DOHH2 (cell line): ENCODE measurements around the gene NKPD1.

Source experiments
- H3F3A ChIP-seq: fragments of 200-600 bp; sonication (generic), shearing (Covaris generic); 2 replicates; pipeline ENCODE4 v1.6.0; 2016; ENCODE audit warnings: antibody characterized with exemption, mild to moderate bottlenecking; ENCODE audit not compliant: control insufficient read depth, insufficient read depth
- H3K27ac ChIP-seq: fragments of 200-600 bp; sonication (generic); 2 replicates; pipeline ENCODE4 v1.5.1; 2014; ENCODE audit warnings: low read depth, mild to moderate bottlenecking, low read length, moderate library complexity
- H3K27me3 ChIP-seq: fragments of 200-600 bp; sonication (generic); 2 replicates; pipeline ENCODE4 v1.6.1; 2014; ENCODE audit warnings: mild to moderate bottlenecking, low read length, mixed read lengths; ENCODE audit not compliant: control insufficient read depth
- H3K36me3 ChIP-seq: fragments of 200-600 bp; sonication (generic); 2 replicates; pipeline ENCODE4 v1.6.1; 2014; ENCODE audit warnings: mild to moderate bottlenecking, low read length, moderate library complexity, mixed read lengths; ENCODE audit not compliant: control insufficient read depth
- H3K4me1 ChIP-seq: fragments of 200-600 bp; sonication (generic); 2 replicates; pipeline ENCODE4 v1.6.1; 2014; ENCODE audit warnings: mild to moderate bottlenecking, low read length, mixed read lengths; ENCODE audit not compliant: control insufficient read depth
- H3K4me2 ChIP-seq: fragments of 200-600 bp; sonication (generic); 2 replicates; pipeline ENCODE4 v1.6.0; 2014; ENCODE audit warnings: mild to moderate bottlenecking, low read length, moderate library complexity
- H3K4me3 ChIP-seq: fragments of 200-600 bp; sonication (generic); 2 replicates; pipeline ENCODE4 v1.5.1; 2014; ENCODE audit warnings: mild to moderate bottlenecking, low read length, mixed read lengths
- H3K79me2 ChIP-seq: fragments of 200-600 bp; sonication (generic); 2 replicates; pipeline ENCODE4 v1.6.1; 2014; ENCODE audit warnings: mild to moderate bottlenecking, low read length, mixed read lengths; ENCODE audit not compliant: control insufficient read depth
- H3K9me2 ChIP-seq: fragments of 200-600 bp; sonication (generic); replicated peaks from 2 replicates; pipeline ENCODE4 v1.6.1; 2014; ENCODE audit warnings: mild to moderate bottlenecking, low read length, mixed read lengths; ENCODE audit not compliant: control insufficient read depth
- H3K9me3 ChIP-seq: fragments of 200-600 bp; sonication (generic); 2 replicates; pipeline ENCODE4 v1.6.1; 2014; ENCODE audit warnings: antibody characterized with exemption, low read length, mixed read lengths; ENCODE audit not compliant: control insufficient read depth, insufficient read depth
- H4K20me1 ChIP-seq: fragments of 200-600 bp; sonication (generic); 2 replicates; pipeline ENCODE4 v1.6.0; 2014; ENCODE audit warnings: low read depth, mild to moderate bottlenecking, antibody characterized with exemption, low read length, moderate library complexity; ENCODE audit not compliant: control insufficient read depth, insufficient read depth
- CTCF ChIP-seq: fragments of 200-600 bp; sonication (generic); IDR thresholded peaks from one replicate; pipeline ENCODE4 v1.5.1; 2014; ENCODE audit warnings: antibody characterized with exemption, mild to moderate bottlenecking, low read depth, low read length; ENCODE audit not compliant: poor library complexity, severe bottlenecking
- EZH2phosphoT487 ChIP-seq: fragments of 200-600 bp; sonication (generic); IDR thresholded peaks from 2 replicates; pipeline ENCODE4 v1.6.1; 2017; ENCODE audit warnings: borderline replicate concordance, mild to moderate bottlenecking, antibody characterized with exemption, low read length, moderate library complexity, mixed read lengths

The NKPD1 gene

DNA sequence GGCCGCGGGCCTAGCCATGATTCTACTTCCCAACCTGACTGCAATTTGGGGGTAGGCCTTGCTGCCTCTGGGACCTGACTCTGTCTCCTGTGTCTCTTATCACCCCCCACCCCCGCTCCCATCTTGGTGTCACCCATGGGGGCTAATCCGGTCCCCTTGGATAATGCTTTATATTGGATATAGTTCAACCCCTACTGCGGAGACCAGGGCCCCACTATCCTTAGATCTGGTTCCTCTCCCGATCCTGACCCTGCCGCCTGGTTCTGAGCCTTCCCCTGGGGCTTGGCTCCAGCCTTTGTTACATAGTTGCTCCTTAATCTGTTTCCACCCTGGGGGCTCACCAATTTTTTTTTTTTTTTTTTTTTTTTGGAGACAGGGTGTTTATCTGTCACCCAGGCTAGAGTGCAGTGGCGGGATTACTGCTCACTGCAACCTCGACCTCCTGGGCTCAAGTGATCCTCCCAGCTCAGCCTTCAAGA lies 19.1 kb upstream of the NKPD1 start:
- Histone ChIP-seq H3K79me2 (peaks cover 52% of the 10 kb centered on the region), H3K4me2 (peak overlapping the region; percentile 96), H3K9me3 (no peaks in the 10 kb centered on the region), H3K36me3 (peaks cover 17% of the 10 kb centered on the region), H3K4me3 (peak overlapping the region; percentile 100), H3K9me2 (no peaks in the 10 kb centered on the region), H4K20me1 (no peaks in the 10 kb centered on the region; the same call in 1 of the 2 replicates), H3K27me3 (no peaks in the 10 kb centered on the region), H3K27ac (no peak overlapping the region), H3K4me1 (peaks cover 25% of the 10 kb centered on the region), H3F3A (no peaks in the 10 kb centered on the region)
- TF ChIP-seq CTCF (no peak), EZH2phosphoT487 (no peak)

- TF ChIP-seq CTCF: no peak
- no peak for TF ChIP-seq EZH2phosphoT487
- peak overlapping the region; percentile 68 for H3K27ac ChIP-seq
- peaks cover 25% of the 10 kb centered on the region for H3K4me1 ChIP-seq
- peaks cover 55% of the 10 kb centered on the region for H3K79me2 ChIP-seq
- no peaks in the 10 kb centered on the region for H3F3A ChIP-seq
- H3K4me2 ChIP-seq: peak overlapping the region; percentile 96
- no peaks in the 10 kb centered on the region for H3K9me3 ChIP-seq
- H3K36me3 ChIP-seq: peaks cover 17% of the 10 kb centered on the region
- no peaks in the 10 kb centered on the region; the same call in 1 of the 2 replicates for H4K20me1 ChIP-seq
- peak overlapping the region; percentile 100 for H3K4me3 ChIP-seq
- H3K9me2 ChIP-seq: no peaks in the 10 kb centered on the region
- no peaks in the 10 kb centered on the region for H3K27me3 ChIP-seq
These were observed 18.5 kb upstream of the NKPD1 start for GRCh38 chr19:45179072-45179891.

- Histone ChIP-seq H3F3A (no peaks in the 10 kb centered on the region), H3K9me2 (no peaks in the 10 kb centered on the region), H3K4me1 (peaks cover 25% of the 10 kb centered on the region), H3K36me3 (peaks cover 17% of the 10 kb centered on the region), H3K27me3 (no peaks in the 10 kb centered on the region), H3K4me2 (peak within 1 kb of the TSS; percentile 99), H3K79me2 (peaks cover 57% of the 10 kb centered on the region), H3K9me3 (no peaks in the 10 kb centered on the region), H4K20me1 (no peaks in the 10 kb centered on the region; the same call in 1 of the 2 replicates), H3K27ac (peak within 1 kb of the TSS; percentile 68), H3K4me3 (peak within 1 kb of the TSS; percentile 100)
- TF ChIP-seq EZH2phosphoT487: no peak
- TF ChIP-seq CTCF: peak; percentile 62
These were observed 17.7 kb upstream of the NKPD1 start, which contains the start of gene BLOC1S3 for GRCh38 chr19:45178262-45179071. Gene BLOC1S3 (plus strand): TSS chr19:45178784. CDS start chr19:45179297, 513 bp downstream.
